WERI-Rb-1 (cell line): Measurements from ENCODE around the gene ARL16.

Source experiments
- DNase-seq: peaks from one replicate; pipeline ENCODE4 v3.0.0-alpha.2; 2020
- H3K27ac ChIP-seq: fragments of 250-450 bp; sonication (Bioruptor Pico); 2 replicates; pipeline ENCODE4 v1.5.1; 2020; ENCODE audit warnings: mild to moderate bottlenecking, moderate library complexity
- H3K27me3 ChIP-seq: fragments of 250-450 bp; sonication (Bioruptor Pico); 2 replicates; pipeline ENCODE4 v1.5.1; 2021; ENCODE audit warnings: mild to moderate bottlenecking, low read depth, moderate library complexity; ENCODE audit not compliant: insufficient read depth, severe bottlenecking
- H3K36me3 ChIP-seq: fragments of 250-450 bp; sonication (Bioruptor Pico); 2 replicates; pipeline ENCODE4 v1.5.1; 2020; ENCODE audit warnings: mild to moderate bottlenecking, moderate library complexity
- H3K4me3 ChIP-seq: 2 replicates; pipeline ENCODE4 v1.5.1; 2011; ENCODE audit warnings: low read depth, mild to moderate bottlenecking, control low read depth, low read length
- H3K9me3 ChIP-seq: fragments of 250-450 bp; sonication (Bioruptor Pico); 2 replicates; pipeline ENCODE4 v1.5.1; 2021; ENCODE audit warnings: mild to moderate bottlenecking, moderate library complexity; ENCODE audit not compliant: severe bottlenecking
- TF ChIP-seq, protein P1 (sequence below): IDR thresholded peaks from 2 replicates; pipeline ENCODE4 v1.5.1; 2011; ENCODE audit warnings: low read depth, mild to moderate bottlenecking, control low read depth, inconsistent platforms, low read length

ARL16 gene

DNA sequence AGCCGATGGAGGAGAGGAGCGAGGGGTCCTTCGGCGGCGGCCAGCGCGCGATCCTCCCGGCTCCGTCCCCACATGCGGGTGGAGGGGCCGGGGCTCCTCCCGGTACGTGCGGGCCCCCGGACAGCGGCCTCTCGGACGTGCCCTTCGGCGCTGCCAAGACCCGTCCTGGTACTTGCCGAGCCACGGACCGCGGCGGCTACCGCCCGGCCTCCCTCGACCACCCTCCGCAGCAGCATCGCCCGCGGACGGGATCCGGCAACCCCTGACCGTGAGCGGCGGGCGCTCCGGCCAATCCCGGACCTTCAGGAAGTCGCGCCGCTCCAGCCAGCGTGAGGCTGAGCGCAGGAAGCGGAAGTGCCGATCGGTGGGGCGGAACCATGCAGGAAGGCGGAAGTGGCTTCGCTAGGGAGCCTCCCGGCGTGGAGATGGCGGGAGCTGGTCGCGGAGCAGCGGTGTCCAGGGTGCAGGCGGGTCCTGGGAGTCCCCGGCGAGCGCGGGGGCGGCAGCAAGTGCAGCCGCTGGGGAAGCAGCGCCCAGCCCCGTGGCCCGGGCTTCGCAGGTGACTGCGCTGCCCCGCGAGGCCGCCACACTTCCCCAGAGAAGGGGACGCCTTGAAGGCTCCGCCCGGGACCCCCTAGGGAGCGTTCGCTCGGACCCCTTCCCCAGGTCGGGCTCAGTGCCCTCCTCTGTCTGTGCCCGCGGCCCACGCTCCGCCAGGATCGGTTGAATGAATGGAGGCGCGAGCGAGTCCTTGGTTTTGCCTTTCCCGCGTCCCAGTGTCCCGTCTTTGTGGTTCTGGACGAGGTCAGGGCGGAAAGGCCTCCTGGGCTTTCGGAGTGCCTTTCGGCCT is 17.0 kb downstream of the ARL16 start, which contains the start of the genes CCDC137 and OXLD1:
CCDC137 (plus strand) TSS at position 396 of the 850 bp plus-strand sequence; CDS start at position 426, 30 bp downstream.
OXLD1 (minus strand) TSS at position 264 of the 850 bp plus-strand sequence; CDS start at position 236, 28 bp downstream.
- H3K27me3 ChIP-seq = no peaks in the 10 kb centered on the region
- DNase-seq = peak; percentile 99
- no peaks in the 10 kb centered on the region for H3K9me3 ChIP-seq
- TF ChIP-seq, protein P1, sequence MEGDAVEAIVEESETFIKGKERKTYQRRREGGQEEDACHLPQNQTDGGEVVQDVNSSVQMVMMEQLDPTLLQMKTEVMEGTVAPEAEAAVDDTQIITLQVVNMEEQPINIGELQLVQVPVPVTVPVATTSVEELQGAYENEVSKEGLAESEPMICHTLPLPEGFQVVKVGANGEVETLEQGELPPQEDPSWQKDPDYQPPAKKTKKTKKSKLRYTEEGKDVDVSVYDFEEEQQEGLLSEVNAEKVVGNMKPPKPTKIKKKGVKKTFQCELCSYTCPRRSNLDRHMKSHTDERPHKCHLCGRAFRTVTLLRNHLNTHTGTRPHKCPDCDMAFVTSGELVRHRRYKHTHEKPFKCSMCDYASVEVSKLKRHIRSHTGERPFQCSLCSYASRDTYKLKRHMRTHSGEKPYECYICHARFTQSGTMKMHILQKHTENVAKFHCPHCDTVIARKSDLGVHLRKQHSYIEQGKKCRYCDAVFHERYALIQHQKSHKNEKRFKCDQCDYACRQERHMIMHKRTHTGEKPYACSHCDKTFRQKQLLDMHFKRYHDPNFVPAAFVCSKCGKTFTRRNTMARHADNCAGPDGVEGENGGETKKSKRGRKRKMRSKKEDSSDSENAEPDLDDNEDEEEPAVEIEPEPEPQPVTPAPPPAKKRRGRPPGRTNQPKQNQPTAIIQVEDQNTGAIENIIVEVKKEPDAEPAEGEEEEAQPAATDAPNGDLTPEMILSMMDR = no peak
- H3K27ac ChIP-seq = peak within 1 kb of the TSS; percentile 97
- H3K4me3 ChIP-seq = peak within 1 kb of the TSS; percentile 97
- H3K36me3 ChIP-seq = peaks cover 62% of the 10 kb centered on the region

DNA sequence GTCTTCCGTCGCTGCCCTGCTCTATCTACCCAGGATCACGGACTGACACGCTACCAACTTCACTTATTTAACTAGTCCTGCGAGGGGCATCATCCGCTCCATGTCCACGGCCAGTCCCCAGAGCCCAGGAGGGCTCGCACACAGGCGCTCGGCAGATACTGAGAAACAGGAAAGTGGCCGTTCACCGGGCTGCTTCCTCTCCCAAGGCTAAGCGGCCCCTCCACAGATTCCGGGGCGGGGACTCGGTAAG is 17.6 kb downstream of the ARL16 start:
- Histone ChIP-seq H3K4me3 (peak overlapping the region; percentile 97), H3K27ac (peak overlapping the region; percentile 97), H3K9me3 (no peaks in the 10 kb centered on the region), H3K36me3 (peaks cover 56% of the 10 kb centered on the region), H3K27me3 (no peaks in the 10 kb centered on the region)
- peak; percentile 66 for DNase-seq
- TF ChIP-seq, protein P1 = no peak

DNA sequence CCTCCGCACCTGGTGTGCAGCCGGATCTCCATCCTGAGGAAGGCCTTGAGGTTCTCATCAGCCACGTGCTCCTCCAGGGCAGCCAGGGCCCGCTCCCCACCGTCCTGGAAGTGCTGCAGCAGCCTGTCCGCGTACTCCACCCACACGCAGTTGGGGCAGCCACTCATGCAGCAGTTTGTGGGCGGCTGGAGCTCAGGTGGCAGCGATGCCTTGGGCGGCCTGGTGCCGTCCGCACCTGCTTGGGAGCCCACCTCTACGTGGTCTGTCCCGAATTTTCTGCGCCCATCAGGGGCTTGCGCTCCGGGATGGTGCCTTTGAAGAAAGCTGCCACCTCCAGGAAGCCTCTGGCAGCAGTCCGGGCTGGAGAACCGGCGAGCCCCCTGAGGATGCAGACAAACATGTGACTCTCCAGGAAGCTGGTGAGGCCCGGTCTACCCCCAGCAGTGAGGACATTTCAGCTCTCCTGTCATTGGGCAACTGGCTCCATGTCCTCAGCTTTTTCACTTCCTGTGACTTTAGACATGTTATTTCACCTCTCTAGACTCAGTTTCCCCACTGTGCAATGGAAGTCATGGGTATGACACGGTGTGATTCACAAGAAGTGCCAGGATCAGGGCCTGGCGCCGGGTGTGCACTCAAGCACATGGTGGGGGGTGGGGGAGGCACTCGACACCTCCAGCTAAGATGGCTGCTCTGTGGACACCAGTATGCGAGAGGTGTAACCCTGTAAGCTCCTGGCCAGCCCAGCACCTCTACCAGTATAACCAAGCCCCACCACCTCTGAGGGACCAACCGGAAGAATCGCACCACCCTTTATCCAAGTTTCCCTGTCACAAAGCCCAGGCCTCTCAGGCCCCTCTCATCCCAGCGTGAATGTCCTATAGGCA is 18.1 kb downstream of the ARL16 start:
- peaks cover 50% of the 10 kb centered on the region for H3K36me3 ChIP-seq
- H3K9me3 ChIP-seq = no peaks in the 10 kb centered on the region
- H3K27me3 ChIP-seq = no peaks in the 10 kb centered on the region
- DNase-seq = peak; percentile 63
- peak overlapping the region; percentile 97 for H3K27ac ChIP-seq
- TF ChIP-seq, protein P1 = no peak
- H3K4me3 ChIP-seq = peak overlapping the region; percentile 97

DNA sequence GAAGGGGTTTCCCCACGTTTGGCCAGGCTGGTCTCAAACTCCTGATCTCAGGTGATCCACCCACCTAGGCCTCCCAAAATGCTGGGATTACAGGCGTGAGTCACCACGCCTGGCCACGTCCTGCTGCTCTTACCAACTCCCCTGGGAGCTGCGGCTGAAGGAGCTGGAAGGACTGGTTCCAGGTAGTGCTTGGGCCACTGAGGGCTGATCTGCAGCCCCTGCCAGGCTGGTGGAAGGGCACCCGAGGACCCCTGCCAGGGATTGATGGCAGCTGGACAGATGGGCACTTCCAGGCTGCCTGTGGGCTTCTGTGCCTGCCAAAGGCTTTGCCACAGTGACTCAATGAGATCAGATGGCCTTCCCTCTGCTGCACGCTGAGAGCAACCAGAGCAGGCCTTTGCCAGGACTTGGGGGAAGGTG is 19.5 kb downstream of the ARL16 start:
- Histone ChIP-seq H3K27me3 (no peaks in the 10 kb centered on the region), H3K9me3 (no peaks in the 10 kb centered on the region), H3K36me3 (peaks cover 37% of the 10 kb centered on the region), H3K4me3 (no peak overlapping the region), H3K27ac (peak overlapping the region; percentile 10; the same call in 1 of the 2 replicates)
- TF ChIP-seq, protein P1 = no peak
- DNase-seq = peak; percentile 16

DNA sequence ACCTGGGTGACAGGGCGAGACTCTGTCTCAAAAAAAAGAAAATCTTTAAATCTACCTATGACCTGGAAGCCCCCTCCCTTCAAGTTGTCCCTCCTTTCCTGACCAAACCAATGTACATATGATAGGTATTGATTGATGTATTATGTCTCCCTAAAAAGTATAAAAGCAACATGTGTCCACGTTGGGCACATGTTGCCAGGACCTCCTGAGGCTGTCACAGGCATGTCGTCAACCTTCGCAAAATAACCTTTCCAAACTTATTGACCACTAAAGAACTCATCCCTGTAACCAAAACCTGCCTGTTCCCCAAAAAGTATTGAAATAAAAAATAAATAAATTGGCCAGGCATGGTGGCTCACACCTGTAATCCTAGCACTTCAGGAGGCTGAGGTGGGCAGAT is 21.6 kb downstream of the ARL16 start:
- Histone ChIP-seq H3K36me3 (peaks cover 19% of the 10 kb centered on the region), H3K4me3 (no peak overlapping the region)
- TF ChIP-seq, protein P1 = no peak

More for the DNA sequence above, 21.6 kb downstream of the ARL16 start:
- Histone ChIP-seq H3K27ac (peak overlapping the region; percentile 35; the same call in 1 of the 2 replicates), H3K9me3 (no peaks in the 10 kb centered on the region), H3K27me3 (no peaks in the 10 kb centered on the region)
- no peak for DNase-seq
